Stimulated activated memory B cell treated with anti-CD40 and anti-IgM and Interleukin-4, amounts not matched to agents 10 μg/mL and 1 μg/mL and 100 μg/mL, for 72 hours (primary cell): ENCODE measurements around the gene KIAA0930.
"Not testable (repeated sequence)": the region's sequence is repeated elsewhere in the genome, so short reads cannot be mapped to it uniquely, and the experiment has no call there.

Source experiments
- ATAC-seq: fragments of 150-1000 bp; cut with Tn5 transposase; 2 replicates; pipeline ENCODE4 v1.10.0; 2021
- H3K27ac Mint-ChIP-seq: one replicate; pipeline ENCODE4 v1.8.0; 2022; ENCODE audit warnings: mild to moderate bottlenecking, mixed read lengths
- H3K27me3 Mint-ChIP-seq: one replicate; pipeline ENCODE4 v1.8.0; 2022; ENCODE audit warnings: mixed read lengths
- H3K36me3 Mint-ChIP-seq: one replicate; pipeline ENCODE4 v1.8.0; 2022; ENCODE audit warnings: mixed read lengths
- H3K4me1 Mint-ChIP-seq: one replicate; pipeline ENCODE4 v1.8.0; 2022; ENCODE audit warnings: mixed read lengths
- H3K4me3 Mint-ChIP-seq: one replicate; pipeline ENCODE4 v1.8.0; 2022; ENCODE audit warnings: mild to moderate bottlenecking, moderate library complexity, mixed read lengths
- H3K9me3 Mint-ChIP-seq: one replicate; pipeline ENCODE4 v1.8.0; 2022; ENCODE audit warnings: mixed read lengths

Gene KIAA0930

GRCh38 chr22:45268958-45269844 is 28.5 kb upstream of the KIAA0930 start:
- Mint-ChIP-seq H3K27me3 (peaks cover 17% of the 10 kb centered on the region), H3K9me3 (no peaks in the 10 kb centered on the region), H3K36me3 (no peaks in the 10 kb centered on the region), H3K4me1 (peaks cover 36% of the 10 kb centered on the region), H3K27ac (peak overlapping the region; percentile 72), H3K4me3 (peak overlapping the region; percentile 82)
- peak; percentile 93 for ATAC-seq

- peak overlapping the region; percentile 72 for H3K27ac Mint-ChIP-seq
- ATAC-seq = peak; percentile 13
- peaks cover 45% of the 10 kb centered on the region for H3K4me1 Mint-ChIP-seq
- H3K27me3 Mint-ChIP-seq = peaks cover 17% of the 10 kb centered on the region
- H3K9me3 Mint-ChIP-seq = no peaks in the 10 kb centered on the region
- peak overlapping the region; percentile 82 for H3K4me3 Mint-ChIP-seq
- no peaks in the 10 kb centered on the region for H3K36me3 Mint-ChIP-seq
Observed at GRCh38 chr22:45268167-45268957, 27.7 kb upstream of the KIAA0930 start.

GRCh38 chr22:45265535-45265934 is 24.8 kb upstream of the KIAA0930 start:
- Mint-ChIP-seq H3K36me3 (no peaks in the 10 kb centered on the region), H3K27ac (no peak overlapping the region), H3K4me3 (no peak overlapping the region), H3K4me1 (peaks cover 71% of the 10 kb centered on the region), H3K9me3 (no peaks in the 10 kb centered on the region), H3K27me3 (peaks cover 12% of the 10 kb centered on the region)
- ATAC-seq = no peak

- peak; percentile 97 for ATAC-seq
- Mint-ChIP-seq H3K36me3 (no peaks in the 10 kb centered on the region), H3K27ac (peak overlapping the region; percentile 76), H3K9me3 (no peaks in the 10 kb centered on the region), H3K27me3 (peaks cover 9% of the 10 kb centered on the region), H3K4me3 (peak overlapping the region; percentile 48), H3K4me1 (peaks cover 67% of the 10 kb centered on the region)
Observed at GRCh38 chr22:45263463-45264269, 23.0 kb upstream of the KIAA0930 start.

- ATAC-seq = peak; percentile 52
- H3K4me3 Mint-ChIP-seq = peak overlapping the region; percentile 48
- peaks cover 9% of the 10 kb centered on the region for H3K27me3 Mint-ChIP-seq
- no peaks in the 10 kb centered on the region for H3K9me3 Mint-ChIP-seq
- peaks cover 60% of the 10 kb centered on the region for H3K4me1 Mint-ChIP-seq
- no peaks in the 10 kb centered on the region for H3K36me3 Mint-ChIP-seq
- H3K27ac Mint-ChIP-seq = peak overlapping the region; percentile 76
Observed at GRCh38 chr22:45262931-45263462, 22.3 kb upstream of the KIAA0930 start.

GRCh38 chr22:45262195-45262930 is 21.7 kb upstream of the KIAA0930 start:
- H3K27ac Mint-ChIP-seq = peak overlapping the region; percentile 76
- H3K4me3 Mint-ChIP-seq = peak overlapping the region; percentile 41
- no peaks in the 10 kb centered on the region for H3K36me3 Mint-ChIP-seq
- peaks cover 57% of the 10 kb centered on the region for H3K4me1 Mint-ChIP-seq
- H3K27me3 Mint-ChIP-seq = peaks cover 9% of the 10 kb centered on the region
- no peaks in the 10 kb centered on the region for H3K9me3 Mint-ChIP-seq
- ATAC-seq = no peak

GRCh38 chr22:45261407-45262088 is 20.9 kb upstream of the KIAA0930 start:
- Mint-ChIP-seq H3K4me3 (no peak overlapping the region), H3K27me3 (peaks cover 9% of the 10 kb centered on the region), H3K9me3 (no peaks in the 10 kb centered on the region), H3K27ac (peak overlapping the region; percentile 76), H3K36me3 (no peaks in the 10 kb centered on the region), H3K4me1 (peaks cover 57% of the 10 kb centered on the region)
- ATAC-seq = no peak

GRCh38 chr22:45260395-45260759 is 19.7 kb upstream of the KIAA0930 start:
- H3K36me3 Mint-ChIP-seq, H3K9me3 Mint-ChIP-seq, ATAC-seq, H3K4me3 Mint-ChIP-seq, H3K27me3 Mint-ChIP-seq: not testable (repeated sequence)
- H3K4me1 Mint-ChIP-seq = peaks cover 59% of the 10 kb centered on the region
- H3K27ac Mint-ChIP-seq = peak overlapping the region; percentile 69

- peak overlapping the region; percentile 69 for H3K27ac Mint-ChIP-seq
- ATAC-seq = no peak
- no peaks in the 10 kb centered on the region for H3K9me3 Mint-ChIP-seq
- no peak overlapping the region for H3K4me3 Mint-ChIP-seq
- peaks cover 60% of the 10 kb centered on the region for H3K4me1 Mint-ChIP-seq
- H3K36me3 Mint-ChIP-seq = no peaks in the 10 kb centered on the region
- H3K27me3 Mint-ChIP-seq = peaks cover 9% of the 10 kb centered on the region
Observed at GRCh38 chr22:45259754-45260394, 19.2 kb upstream of the KIAA0930 start.

- H3K4me1 Mint-ChIP-seq = peaks cover 49% of the 10 kb centered on the region
- not testable (repeated sequence) for H3K4me3 Mint-ChIP-seq, H3K9me3 Mint-ChIP-seq, H3K36me3 Mint-ChIP-seq, H3K27me3 Mint-ChIP-seq, H3K27ac Mint-ChIP-seq, ATAC-seq
Observed at GRCh38 chr22:45257941-45258340, 17.2 kb upstream of the KIAA0930 start.

- H3K36me3 Mint-ChIP-seq = no peaks in the 10 kb centered on the region
- H3K27ac Mint-ChIP-seq = no peak overlapping the region
- peak; percentile 84 for ATAC-seq
- no peak overlapping the region for H3K4me3 Mint-ChIP-seq
- peaks cover 5% of the 10 kb centered on the region for H3K27me3 Mint-ChIP-seq
- H3K4me1 Mint-ChIP-seq = peaks cover 24% of the 10 kb centered on the region
- H3K9me3 Mint-ChIP-seq = no peaks in the 10 kb centered on the region
Observed at GRCh38 chr22:45254789-45255278, 14.1 kb upstream of the KIAA0930 start.

- Mint-ChIP-seq H3K27ac (no peak overlapping the region), H3K27me3 (peaks cover under 1% of the 10 kb centered on the region), H3K4me1 (peaks cover 24% of the 10 kb centered on the region), H3K36me3 (no peaks in the 10 kb centered on the region), H3K4me3 (no peak overlapping the region), H3K9me3 (no peaks in the 10 kb centered on the region)
- peak; percentile 48 for ATAC-seq
Observed at GRCh38 chr22:45254388-45254787, 13.7 kb upstream of the KIAA0930 start.

GRCh38 chr22:45253039-45253641 is 12.4 kb upstream of the KIAA0930 start:
- no peaks in the 10 kb centered on the region for H3K9me3 Mint-ChIP-seq
- H3K4me3 Mint-ChIP-seq = no peak overlapping the region
- H3K27ac Mint-ChIP-seq = no peak overlapping the region
- H3K4me1 Mint-ChIP-seq = peaks cover 34% of the 10 kb centered on the region
- H3K36me3 Mint-ChIP-seq = no peaks in the 10 kb centered on the region
- no peak for ATAC-seq
- no peaks in the 10 kb centered on the region for H3K27me3 Mint-ChIP-seq
